HuH-7.5 (cell line): ENCODE data around the gene PRKG1.
"Not testable (repeated sequence)": the region's sequence is repeated elsewhere in the genome, so short reads cannot be mapped to it uniquely, and the experiment has no call there.

Experiments
- DNase-seq: peaks from one replicate; pipeline ENCODE4 v3.0.0; 2011; ENCODE audit warnings: low spot score

Gene PRKG1

GRCh38 chr10:51170518-51171245 is 96.4 kb downstream of the PRKG1 start:
- DNase-seq: no peak

- DNase-seq: no peak
Observed at GRCh38 chr10:51171946-51172345, 97.7 kb downstream of the PRKG1 start.

- no peak for DNase-seq
Observed at GRCh38 chr10:51176976-51177695, 102.8 kb downstream of the PRKG1 start.

DNA sequence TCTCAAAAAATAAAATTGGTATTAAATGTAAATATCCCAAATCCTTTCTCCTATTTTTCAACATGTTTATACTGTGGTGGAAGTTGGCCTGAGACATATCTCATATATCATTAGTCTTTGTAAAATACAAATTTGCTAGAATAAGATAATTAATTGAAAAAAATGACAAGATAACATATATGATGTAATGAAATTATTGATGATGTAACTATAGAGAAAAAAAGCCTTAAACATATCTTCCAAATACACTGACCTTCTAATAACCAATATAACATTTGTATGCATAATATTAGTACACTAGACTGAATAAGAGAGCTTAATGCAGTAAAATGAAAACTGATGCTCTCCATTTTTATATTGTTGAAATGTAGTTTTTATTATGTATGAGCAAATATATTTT is 104.3 kb downstream of the PRKG1 start:
- DNase-seq: no peak

GRCh38 chr10:51180141-51180540 is 105.9 kb downstream of the PRKG1 start:
- DNase-seq: no peak

- DNase-seq: no peak
Observed at GRCh38 chr10:51183783-51184182, 109.5 kb downstream of the PRKG1 start.

DNA sequence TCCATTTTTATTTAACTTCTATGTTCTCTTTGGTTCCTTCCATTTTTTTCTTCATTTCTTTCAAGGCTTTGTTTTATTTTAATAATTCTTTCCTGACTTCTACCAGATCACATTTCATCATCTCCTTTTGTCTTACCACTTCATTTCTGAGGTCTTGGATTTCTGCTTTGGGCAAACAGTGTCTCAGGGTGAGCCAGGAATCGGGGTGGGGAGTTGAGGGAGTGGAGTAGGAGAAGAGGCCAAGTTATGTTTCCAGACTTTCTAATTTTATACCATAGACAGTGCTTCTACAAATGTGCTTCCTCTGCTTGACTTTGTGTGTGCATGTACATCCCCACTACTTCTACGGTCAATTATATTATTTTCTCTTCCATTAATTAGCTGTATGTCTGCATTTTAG is 112.1 kb downstream of the PRKG1 start:
- DNase-seq: no peak

DNA sequence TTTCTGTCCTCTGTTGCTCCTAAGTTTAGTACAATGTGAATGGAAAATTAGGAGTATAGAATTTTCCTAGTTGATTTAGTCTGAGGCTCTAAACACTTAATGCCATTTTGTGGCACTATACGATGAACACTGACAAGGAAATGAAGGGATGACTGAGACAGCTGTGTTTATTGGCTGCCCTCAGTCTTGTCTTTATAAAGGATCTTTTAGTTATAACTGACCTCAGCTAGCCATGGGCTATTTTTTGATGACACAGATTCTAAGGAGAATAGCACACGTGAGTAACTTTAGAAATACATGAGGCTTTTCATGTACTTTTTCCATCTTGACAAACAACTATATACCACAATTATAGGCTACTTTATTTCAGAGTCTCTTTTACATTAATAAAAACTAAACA is 113.7 kb downstream of the PRKG1 start:
- DNase-seq: no peak

DNA sequence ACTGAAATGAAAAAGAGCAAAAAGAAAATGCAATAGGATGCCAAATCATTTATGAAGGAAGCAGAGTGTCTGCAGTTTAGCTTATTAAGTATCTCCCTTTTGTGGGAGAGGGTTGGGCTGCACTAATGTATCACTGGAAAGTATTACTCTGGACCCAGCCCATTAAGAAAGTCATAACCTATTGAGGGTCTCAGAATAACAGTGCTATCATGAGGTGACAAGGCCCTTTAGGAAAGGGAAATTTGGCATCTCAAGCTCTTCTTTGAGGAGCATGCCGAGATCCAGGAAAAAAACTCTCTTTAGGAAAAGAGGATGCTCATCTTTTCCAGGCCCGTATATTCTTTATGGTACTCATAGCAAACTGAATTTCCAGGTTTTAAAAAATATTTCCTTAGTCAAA is 114.6 kb downstream of the PRKG1 start:
- DNase-seq: no peak

- no peak for DNase-seq
Observed at GRCh38 chr10:51196508-51197175, 122.4 kb downstream of the PRKG1 start.

GRCh38 chr10:51198170-51198569 is 123.9 kb downstream of the PRKG1 start:
- DNase-seq: no peak

GRCh38 chr10:51201947-51202346 is 127.7 kb downstream of the PRKG1 start:
- DNase-seq: no peak

- DNase-seq: no peak
Observed at GRCh38 chr10:51203359-51203758, 129.1 kb downstream of the PRKG1 start.

DNA sequence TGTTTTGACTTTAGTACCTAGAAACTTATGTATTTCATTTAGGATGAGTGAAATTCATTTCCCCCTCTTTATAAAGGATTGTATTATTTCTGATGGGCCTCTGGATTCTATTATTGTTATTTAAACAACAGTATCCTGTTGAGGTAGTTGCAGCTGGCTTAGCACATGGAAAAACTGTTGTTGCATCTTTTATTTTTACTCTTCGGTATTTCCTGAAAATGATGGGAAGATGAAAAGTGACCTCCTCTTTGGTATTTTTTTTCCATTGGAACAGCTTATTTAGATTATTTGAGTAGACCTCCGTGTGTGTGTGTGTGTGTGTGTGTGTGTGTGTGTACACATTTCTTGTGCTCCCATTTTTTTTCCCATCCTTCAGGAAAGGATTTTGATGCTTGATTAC is 129.8 kb downstream of the PRKG1 start:
- DNase-seq: no peak

DNA sequence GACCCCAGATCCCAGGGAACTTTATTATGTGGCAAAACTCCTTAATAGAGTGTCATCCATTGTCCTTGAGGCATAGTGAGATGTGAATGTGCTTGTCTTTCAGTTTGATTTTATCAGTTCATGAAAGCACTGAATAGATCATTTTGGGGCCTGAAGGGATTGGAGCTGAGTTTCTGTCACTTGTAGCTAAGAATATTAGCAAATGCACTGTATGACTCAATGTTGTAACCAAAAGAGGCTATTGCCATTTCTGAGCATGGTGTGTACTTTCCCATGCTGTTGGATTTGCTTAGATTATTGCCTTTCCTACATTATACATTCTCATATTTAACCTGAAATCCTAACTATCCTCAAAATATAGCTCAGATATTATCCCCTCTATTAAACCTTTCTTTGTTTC is 130.4 kb downstream of the PRKG1 start:
- DNase-seq: no peak

GRCh38 chr10:51206500-51206899 is 132.2 kb downstream of the PRKG1 start:
- DNase-seq: no peak

DNA sequence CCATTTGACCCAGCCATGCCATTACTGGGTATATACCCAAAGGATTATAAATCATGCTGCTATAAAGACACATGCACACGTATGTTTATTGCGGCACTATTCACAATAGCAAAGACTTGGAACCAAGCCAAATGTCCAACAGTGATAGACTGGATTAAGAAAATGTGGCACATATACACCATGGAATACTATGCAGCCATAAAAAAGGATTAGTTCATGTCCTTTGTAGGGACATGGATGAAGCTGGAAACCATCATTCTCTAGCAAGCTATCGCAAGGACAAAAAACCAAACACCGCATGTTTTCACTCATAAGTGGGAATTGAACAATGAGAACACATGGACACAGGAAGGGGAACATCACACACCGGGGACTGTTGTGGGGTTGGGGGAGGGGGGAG is 138.7 kb downstream of the PRKG1 start:
- DNase-seq: not testable (repeated sequence)

DNA sequence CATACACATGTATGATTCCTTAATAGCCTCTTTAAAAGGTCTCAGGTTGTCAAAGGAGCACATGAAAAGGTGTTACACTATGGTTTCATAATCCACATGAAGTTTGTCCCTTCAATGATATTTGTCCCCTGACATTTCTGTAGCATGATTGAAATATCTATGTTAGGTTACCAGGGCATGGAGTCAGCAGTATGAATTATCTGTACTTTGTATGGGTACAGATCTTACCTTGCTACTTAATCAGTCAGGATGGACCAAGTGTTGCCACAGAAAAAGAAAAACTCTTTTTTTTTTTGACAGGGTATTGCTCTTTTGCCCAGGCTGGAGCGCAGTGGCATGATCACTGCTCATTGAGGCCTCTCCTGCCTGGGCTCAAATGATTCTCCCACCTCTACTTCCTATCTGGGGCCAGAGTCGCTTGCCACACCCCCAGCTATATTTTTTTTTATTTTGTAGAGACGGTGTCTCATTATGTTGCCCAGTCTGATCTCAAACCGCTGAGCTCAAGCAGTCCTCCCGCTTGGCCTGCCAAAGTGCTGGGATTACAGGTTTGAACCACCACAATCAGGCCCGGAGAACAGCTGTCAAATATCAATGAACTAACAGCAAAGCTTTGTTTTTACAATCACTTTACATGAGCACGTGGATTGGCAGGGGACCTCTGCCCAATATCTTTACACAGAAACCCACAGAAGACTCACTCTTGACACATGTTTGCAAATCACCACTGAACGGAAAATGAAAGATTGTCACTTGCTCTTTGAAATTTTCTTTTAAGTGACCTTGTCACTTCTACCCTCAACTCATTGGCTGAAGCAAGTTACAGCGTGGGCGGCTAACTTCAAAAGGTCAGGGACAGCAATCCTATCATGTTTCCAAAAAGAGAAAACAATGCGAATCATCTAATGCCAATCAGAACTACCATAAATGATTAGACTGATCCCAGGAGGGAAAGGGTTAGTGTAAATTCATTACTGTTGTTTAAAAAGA is 140.2 kb downstream of the PRKG1 start:
- no peak for DNase-seq

DNA sequence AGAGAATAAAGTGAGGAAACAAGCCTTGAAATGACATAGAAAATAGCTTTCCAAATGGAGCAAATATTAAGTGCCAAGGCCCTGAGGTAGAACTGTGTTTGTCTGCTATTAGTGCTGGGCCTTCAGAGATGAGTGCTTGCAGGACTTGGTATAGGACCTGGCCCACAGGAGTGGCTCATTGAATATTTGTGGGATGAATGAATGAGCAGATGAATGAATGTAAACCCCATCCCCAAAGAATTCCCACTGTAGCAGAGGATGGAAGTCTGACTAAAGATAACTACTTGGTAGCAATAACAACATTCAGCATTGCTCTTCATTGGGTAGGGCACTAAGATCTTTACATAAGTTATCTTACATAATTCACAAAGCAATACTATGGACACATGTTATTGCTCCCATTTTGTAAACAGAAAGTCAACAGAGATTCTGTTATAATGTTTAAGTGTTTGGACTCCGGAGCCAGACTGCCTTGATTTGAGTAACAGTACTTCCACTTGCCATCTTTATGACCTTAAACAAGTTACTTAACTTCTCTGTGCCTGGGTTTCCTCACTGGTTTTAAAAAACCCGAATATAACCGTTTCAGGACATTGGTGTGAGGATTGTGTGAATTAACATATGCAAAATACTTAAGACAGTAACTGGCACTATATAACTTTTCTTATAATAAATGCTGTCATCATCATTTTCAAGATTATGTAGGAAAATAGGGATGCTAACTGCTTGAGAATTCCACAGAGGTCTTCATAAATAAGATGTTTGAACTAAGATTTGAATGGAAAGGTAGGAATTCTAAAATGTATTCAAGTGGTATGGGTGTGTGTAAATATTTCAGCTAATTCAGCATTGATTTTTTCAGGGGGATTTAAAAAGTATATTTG is 141.9 kb downstream of the PRKG1 start:
- DNase-seq: no peak

DNA sequence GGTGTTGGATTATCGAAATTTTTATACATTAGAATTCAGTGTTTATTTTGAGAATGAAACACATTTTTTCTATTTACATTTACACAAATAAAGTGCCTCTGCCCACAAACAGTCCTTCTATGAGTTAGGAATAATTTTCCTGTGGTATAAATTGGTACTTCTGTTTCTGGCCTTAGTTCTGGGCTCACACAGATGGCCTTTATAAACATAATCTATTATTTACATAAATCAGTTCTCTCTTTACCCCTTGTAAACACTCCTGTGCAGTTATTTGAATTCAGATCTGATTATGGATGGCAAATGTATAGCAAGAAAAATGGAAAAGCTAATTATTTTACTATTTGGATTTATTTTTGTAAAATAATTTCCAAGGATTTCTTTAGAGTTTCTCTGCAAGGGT is 143.2 kb downstream of the PRKG1 start:
- DNase-seq: no peak

- DNase-seq: no peak
Observed at GRCh38 chr10:51224671-51225161, 150.4 kb downstream of the PRKG1 start.
